Astrocyte (in vitro differentiated cells and primary cell): ENCODE data around the gene WDR7. TPM values are rescaled to one million over a fixed set of nuclear protein-coding genes. Genes with fewer than 3 reads are reported as not detected.
A peak's percentile ranks its signal among the peaks of the same experiment; 100 is the strongest.

ENCODE experiments used
- DNase-seq: peaks from one replicate; pipeline ENCODE4 v3.0.0-alpha.2; 2010; ENCODE audit warnings: low read depth
- FAIRE-seq: peaks from 2 replicates; lab custom pipeline; 2011; peaks lifted over from hg19 to GRCh38; lab: Jason Lieb, UNC
- H2AFZ ChIP-seq: 2 replicates; pipeline ENCODE4 v1.6.0; 2012; ENCODE audit warnings: low read depth, low read length, inconsistent platforms
- H3K27ac ChIP-seq: 2 replicates; pipeline ENCODE4 v1.5.1; 2011; ENCODE audit warnings: low read depth, low read length, inconsistent platforms
- H3K27me3 ChIP-seq: 2 replicates; pipeline ENCODE4 v1.6.0; 2011; ENCODE audit warnings: low read length, inconsistent platforms; ENCODE audit not compliant: insufficient read depth
- H3K36me3 ChIP-seq: 2 replicates; pipeline ENCODE4 v1.5.1; 2011; ENCODE audit warnings: low read length, inconsistent platforms; ENCODE audit not compliant: insufficient read depth
- H3K4me1 ChIP-seq: 2 replicates; pipeline ENCODE4 v1.5.1; 2011; ENCODE audit warnings: low read length, inconsistent platforms; ENCODE audit not compliant: insufficient read depth
- H3K4me2 ChIP-seq: 2 replicates; pipeline ENCODE4 v1.6.0; 2012; ENCODE audit warnings: low read length, inconsistent platforms
- H3K4me3 ChIP-seq: 2 replicates; pipeline ENCODE4 v1.5.1; 2011; ENCODE audit warnings: low read depth, mild to moderate bottlenecking, low read length, inconsistent platforms; ENCODE audit not compliant: insufficient read depth
- H3K79me2 ChIP-seq: 2 replicates; pipeline ENCODE4 v1.6.0; 2012; ENCODE audit warnings: mild to moderate bottlenecking, low read length, inconsistent platforms; ENCODE audit not compliant: insufficient read depth
- H3K9ac ChIP-seq: 2 replicates; pipeline ENCODE4 v1.6.0; 2012; ENCODE audit warnings: mild to moderate bottlenecking, low read length, inconsistent platforms
- H3K9me3 ChIP-seq: 2 replicates; pipeline ENCODE4 v1.5.1; 2012; ENCODE audit warnings: low read depth, mild to moderate bottlenecking, low read length, inconsistent platforms; ENCODE audit not compliant: insufficient read depth
- H4K20me1 ChIP-seq: 2 replicates; pipeline ENCODE4 v1.6.0; 2012; ENCODE audit warnings: low read length, inconsistent platforms; ENCODE audit not compliant: insufficient read depth
- H3K27ac Mint-ChIP-seq: one replicate; pipeline ENCODE4 v1.8.0; 2021; ENCODE audit warnings: mild to moderate bottlenecking, mixed read lengths; ENCODE audit not compliant: unreplicated experiment
- H3K27me3 Mint-ChIP-seq: one replicate; pipeline ENCODE4 v1.8.0; 2021; ENCODE audit warnings: low read depth, mixed read lengths; ENCODE audit not compliant: unreplicated experiment
- H3K36me3 Mint-ChIP-seq: one replicate; pipeline ENCODE4 v1.8.0; 2021; ENCODE audit warnings: low read depth, mixed read lengths; ENCODE audit not compliant: unreplicated experiment
- H3K4me1 Mint-ChIP-seq: one replicate; pipeline ENCODE4 v1.8.0; 2021; ENCODE audit warnings: low read depth, mixed read lengths; ENCODE audit not compliant: unreplicated experiment
- H3K4me3 Mint-ChIP-seq: one replicate; pipeline ENCODE4 v1.8.0; 2021; ENCODE audit warnings: mild to moderate bottlenecking, moderate library complexity, mixed read lengths; ENCODE audit not compliant: unreplicated experiment
- H3K9me3 Mint-ChIP-seq: one replicate; pipeline ENCODE4 v1.8.0; 2021; ENCODE audit warnings: mild to moderate bottlenecking, mixed read lengths; ENCODE audit not compliant: unreplicated experiment
- EZH2 ChIP-seq: IDR thresholded peaks from 2 replicates; pipeline ENCODE4 v1.6.1; 2012; ENCODE audit warnings: mild to moderate bottlenecking, low read length, inconsistent platforms; ENCODE audit not compliant: insufficient read depth
- total RNA-seq: library from RNA; stranded (reverse); gene quantifications from 2 replicates; pipeline ENCODE4 v1.2.1, GENCODE V29; 2021
- TF ChIP-seq, protein P1 (sequence below): IDR thresholded peaks from 2 replicates; pipeline ENCODE4 v1.5.1; 2011; ENCODE audit warnings: low read depth, mild to moderate bottlenecking, inconsistent platforms, low read length, moderate library complexity; ENCODE audit not compliant: insufficient read depth

The WDR7 gene
- total RNA-seq, 1 donor from 2014 or later, result 16.9 TPM

- Histone ChIP-seq H3K4me3 (no peak overlapping the region), H3K36me3 (no peaks in the 10 kb centered on the region), H3K4me2 (no peak overlapping the region), H2AFZ (no peak overlapping the region), H3K27me3 (no peaks in the 10 kb centered on the region), H3K79me2 (no peaks in the 10 kb centered on the region), H4K20me1 (no peaks in the 10 kb centered on the region), H3K4me1 (no peaks in the 10 kb centered on the region), H3K9me3 (no peaks in the 10 kb centered on the region), H3K9ac (no peak overlapping the region), H3K27ac (no peak overlapping the region)
- Mint-ChIP-seq H3K36me3 (no peaks in the 10 kb centered on the region), H3K27me3 (no peaks in the 10 kb centered on the region), H3K9me3 (no peaks in the 10 kb centered on the region), H3K27ac (no peak overlapping the region), H3K4me1 (peaks cover 7% of the 10 kb centered on the region), H3K4me3 (no peak overlapping the region)
- no peak for DNase-seq
- FAIRE-seq, result no peak
- TF ChIP-seq EZH2, result no peak
- TF ChIP-seq, protein P1, sequence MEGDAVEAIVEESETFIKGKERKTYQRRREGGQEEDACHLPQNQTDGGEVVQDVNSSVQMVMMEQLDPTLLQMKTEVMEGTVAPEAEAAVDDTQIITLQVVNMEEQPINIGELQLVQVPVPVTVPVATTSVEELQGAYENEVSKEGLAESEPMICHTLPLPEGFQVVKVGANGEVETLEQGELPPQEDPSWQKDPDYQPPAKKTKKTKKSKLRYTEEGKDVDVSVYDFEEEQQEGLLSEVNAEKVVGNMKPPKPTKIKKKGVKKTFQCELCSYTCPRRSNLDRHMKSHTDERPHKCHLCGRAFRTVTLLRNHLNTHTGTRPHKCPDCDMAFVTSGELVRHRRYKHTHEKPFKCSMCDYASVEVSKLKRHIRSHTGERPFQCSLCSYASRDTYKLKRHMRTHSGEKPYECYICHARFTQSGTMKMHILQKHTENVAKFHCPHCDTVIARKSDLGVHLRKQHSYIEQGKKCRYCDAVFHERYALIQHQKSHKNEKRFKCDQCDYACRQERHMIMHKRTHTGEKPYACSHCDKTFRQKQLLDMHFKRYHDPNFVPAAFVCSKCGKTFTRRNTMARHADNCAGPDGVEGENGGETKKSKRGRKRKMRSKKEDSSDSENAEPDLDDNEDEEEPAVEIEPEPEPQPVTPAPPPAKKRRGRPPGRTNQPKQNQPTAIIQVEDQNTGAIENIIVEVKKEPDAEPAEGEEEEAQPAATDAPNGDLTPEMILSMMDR, result no peak
Measured at GRCh38 chr18:56878711-56879110, 227.6 kb downstream of the WDR7 start.

DNA sequence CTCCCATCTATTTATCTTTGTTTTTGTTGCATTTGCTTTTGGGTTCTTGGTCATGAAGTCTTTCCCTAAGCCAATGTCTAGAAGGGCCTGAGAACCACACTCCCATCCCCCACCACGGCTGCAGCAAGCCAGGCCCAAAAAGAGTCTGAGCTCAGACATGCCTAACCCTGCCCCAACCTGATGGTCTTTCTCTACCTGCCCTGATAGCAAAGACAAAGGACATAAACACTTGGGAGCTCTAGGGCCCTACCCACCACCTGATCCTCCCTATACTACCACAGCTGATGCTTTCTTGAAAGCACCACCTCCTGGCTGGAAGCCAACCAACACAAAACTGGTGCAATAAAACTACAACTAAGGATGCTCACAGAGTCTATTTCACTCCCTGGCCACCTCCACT is 233.4 kb downstream of the WDR7 start:
- DNase-seq (no peak), FAIRE-seq (no peak)
- no peaks in the 10 kb centered on the region for H3K36me3 ChIP-seq
- H3K9me3 ChIP-seq, result no peaks in the 10 kb centered on the region
- peaks cover 2% of the 10 kb centered on the region for H3K36me3 Mint-ChIP-seq
- H3K27ac Mint-ChIP-seq, result no peak overlapping the region
- H3K4me1 ChIP-seq, result peaks cover 1% of the 10 kb centered on the region
- no peaks in the 10 kb centered on the region for H3K27me3 Mint-ChIP-seq
- H2AFZ ChIP-seq, result no peak overlapping the region
- no peaks in the 10 kb centered on the region for H4K20me1 ChIP-seq
- H3K4me3 Mint-ChIP-seq, result no peak overlapping the region
- H3K4me2 ChIP-seq, result no peak overlapping the region
- TF ChIP-seq, protein P1, result no peak
- no peak for TF ChIP-seq EZH2
- H3K9ac ChIP-seq, result no peak overlapping the region
- peaks cover 3% of the 10 kb centered on the region for H3K9me3 Mint-ChIP-seq
- H3K4me1 Mint-ChIP-seq, result peaks cover 16% of the 10 kb centered on the region
- no peaks in the 10 kb centered on the region for H3K27me3 ChIP-seq
- H3K4me3 ChIP-seq, result no peak overlapping the region
- no peak overlapping the region for H3K27ac ChIP-seq
- H3K79me2 ChIP-seq, result no peaks in the 10 kb centered on the region

- H3K9me3 ChIP-seq, result no peaks in the 10 kb centered on the region
- Mint-ChIP-seq H3K27me3 (no peaks in the 10 kb centered on the region), H3K27ac (peak overlapping the region; percentile 92), H3K4me1 (peaks cover 39% of the 10 kb centered on the region), H3K4me3 (no peak overlapping the region), H3K36me3 (peaks cover 2% of the 10 kb centered on the region), H3K9me3 (peaks cover 3% of the 10 kb centered on the region)
- no peak overlapping the region for H2AFZ ChIP-seq
- no peak overlapping the region for H3K4me3 ChIP-seq
- H3K79me2 ChIP-seq, result no peaks in the 10 kb centered on the region
- DNase-seq (no peak), FAIRE-seq (no peak)
- peaks cover 31% of the 10 kb centered on the region for H3K4me1 ChIP-seq
- H3K36me3 ChIP-seq, result no peaks in the 10 kb centered on the region
- H3K4me2 ChIP-seq, result no peak overlapping the region
- H3K9ac ChIP-seq, result no peak overlapping the region
- H3K27me3 ChIP-seq, result no peaks in the 10 kb centered on the region
- no peaks in the 10 kb centered on the region for H4K20me1 ChIP-seq
- no peak for TF ChIP-seq EZH2
- TF ChIP-seq, protein P1, result no peak
- H3K27ac ChIP-seq, result no peak overlapping the region
Measured at GRCh38 chr18:56888978-56889377, 237.8 kb downstream of the WDR7 start.
